Bone marrow (tissue), 2 donors: ENCODE results near the gene COQ10A.
"Not testable (repeated sequence)": the region's sequence is repeated elsewhere in the genome, so short reads cannot be mapped to it uniquely, and the experiment has no call there.

ENCODE experiments used
- DNase-seq, 2 donors: peaks; one replicate each; lab custom pipeline; 2025; lab: John Stamatoyannopoulos, UW

The COQ10A gene

DNA sequence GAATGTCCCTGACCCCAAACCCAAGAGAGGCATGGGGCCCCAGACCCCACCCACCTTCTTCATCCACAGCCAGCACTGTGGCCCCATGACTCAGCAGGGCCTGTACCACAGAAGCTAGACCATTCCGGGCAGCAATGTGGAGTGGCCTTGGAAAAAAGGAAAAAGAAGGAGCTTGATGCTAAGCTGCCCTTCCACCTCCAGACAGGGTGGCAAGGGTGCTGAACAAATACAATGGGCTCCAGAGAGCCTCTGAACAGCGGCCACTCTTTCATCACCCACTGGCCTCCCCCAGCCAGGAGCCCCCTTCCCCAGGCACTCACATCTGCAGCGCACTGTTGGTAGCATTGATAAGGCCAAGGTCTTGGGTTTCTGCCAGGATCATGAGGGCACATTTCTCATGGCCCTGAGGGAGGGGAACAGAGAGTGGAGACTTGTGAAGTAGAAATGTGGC lies 23.0 kb upstream of the COQ10A start:
- DNase-seq: no peak

DNA sequence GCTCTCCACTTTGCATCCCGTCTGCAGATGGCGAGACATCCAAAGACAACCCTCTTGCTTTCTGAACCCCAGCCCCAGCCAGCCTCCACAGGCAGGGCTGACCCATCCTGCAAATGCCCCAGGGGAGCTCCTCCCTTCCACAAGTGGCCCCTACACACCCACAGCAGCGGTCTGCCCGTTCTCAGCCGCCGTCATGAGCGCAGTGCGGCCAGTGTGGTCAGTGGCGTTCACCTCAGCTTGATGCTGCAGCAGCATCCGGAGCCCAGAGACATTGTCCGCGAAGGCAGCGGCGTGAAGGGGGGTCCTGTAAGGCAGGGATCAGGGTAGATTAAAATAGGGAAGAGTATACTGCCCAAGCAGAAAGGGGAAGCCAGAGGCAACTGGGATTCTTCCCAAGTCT lies 22.2 kb upstream of the COQ10A start:
- no peak for DNase-seq

DNA sequence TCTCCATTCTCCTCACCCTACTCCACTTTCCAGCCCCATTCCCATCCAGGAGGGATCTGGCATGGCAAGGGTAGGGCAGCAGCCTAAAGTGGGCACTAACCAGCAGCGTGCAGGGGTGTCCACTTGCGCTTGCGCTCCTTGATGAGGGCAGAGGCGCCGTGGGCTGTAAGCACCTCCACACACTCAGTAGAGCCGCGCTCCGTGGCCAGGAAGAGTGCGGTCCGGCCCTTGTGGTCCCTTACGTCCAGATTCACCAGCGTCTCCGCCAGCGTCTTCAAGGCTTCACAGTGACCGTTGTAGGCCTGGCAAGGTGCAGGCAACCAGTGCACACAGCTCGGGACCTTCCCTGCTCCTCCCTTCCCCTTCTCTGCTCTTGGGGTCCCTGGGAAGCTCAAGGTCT lies 18.8 kb upstream of the COQ10A start:
- DNase-seq: no peak

DNA sequence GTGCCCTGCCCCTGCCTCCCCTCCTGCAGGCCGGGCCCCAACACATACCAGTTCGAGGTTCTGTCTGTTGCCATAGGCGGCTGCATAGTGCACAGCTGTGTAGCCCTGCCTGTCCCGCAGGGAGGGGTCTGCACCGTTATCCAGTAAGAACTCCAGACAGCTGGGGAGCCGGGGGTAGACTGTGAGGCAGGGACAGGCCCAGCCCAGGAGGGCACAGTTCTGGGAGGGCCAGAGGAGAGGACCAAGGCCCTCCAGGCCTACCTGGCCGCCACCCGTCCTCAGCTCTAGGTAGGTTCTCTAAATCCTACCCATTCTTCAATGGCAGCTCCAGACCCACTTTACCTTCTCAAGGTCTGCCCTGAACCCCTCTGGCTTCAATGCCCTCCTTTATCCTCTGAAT lies 18.0 kb upstream of the COQ10A start:
- DNase-seq: no peak

DNA sequence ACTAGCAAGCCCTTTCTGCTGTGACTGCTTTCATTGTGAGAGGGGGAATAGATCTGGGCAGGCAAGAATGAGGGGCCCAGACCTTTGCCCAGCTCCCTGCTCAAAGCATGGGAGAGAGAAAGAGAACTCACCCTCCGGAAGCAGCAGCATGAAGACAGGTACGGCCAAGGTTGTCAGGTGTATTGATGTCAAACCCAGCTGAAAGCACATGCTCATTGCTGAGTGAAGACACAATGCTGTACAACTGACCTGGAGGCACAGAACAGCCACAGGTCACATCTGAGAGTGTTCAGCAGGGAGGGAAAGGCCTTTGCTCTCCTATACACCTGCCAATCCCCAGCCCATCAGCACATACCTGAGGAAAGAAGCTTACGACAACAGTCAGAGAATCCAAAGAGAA lies 14.1 kb upstream of the COQ10A start:
- DNase-seq: no peak

DNA sequence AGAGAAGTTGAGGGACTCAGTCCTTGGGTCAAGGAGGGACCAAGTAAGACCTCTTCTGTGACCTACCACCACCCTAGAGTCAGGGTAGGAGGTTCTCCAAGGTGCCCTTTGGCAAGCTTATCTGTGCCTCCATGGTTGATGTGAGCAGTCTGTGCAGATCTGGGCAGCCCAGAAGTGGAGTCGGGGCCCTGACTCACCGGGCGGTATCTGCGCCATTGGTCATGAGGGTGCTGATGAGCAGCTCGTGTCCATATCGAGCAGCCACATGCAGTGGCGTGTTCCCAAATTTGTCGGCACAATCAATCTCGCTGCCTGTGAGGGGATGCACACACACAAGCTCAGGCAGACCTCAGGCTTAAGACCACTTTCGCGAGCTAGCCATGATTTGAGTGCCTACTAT lies 13.7 kb upstream of the COQ10A start:
- DNase-seq: no peak

DNA sequence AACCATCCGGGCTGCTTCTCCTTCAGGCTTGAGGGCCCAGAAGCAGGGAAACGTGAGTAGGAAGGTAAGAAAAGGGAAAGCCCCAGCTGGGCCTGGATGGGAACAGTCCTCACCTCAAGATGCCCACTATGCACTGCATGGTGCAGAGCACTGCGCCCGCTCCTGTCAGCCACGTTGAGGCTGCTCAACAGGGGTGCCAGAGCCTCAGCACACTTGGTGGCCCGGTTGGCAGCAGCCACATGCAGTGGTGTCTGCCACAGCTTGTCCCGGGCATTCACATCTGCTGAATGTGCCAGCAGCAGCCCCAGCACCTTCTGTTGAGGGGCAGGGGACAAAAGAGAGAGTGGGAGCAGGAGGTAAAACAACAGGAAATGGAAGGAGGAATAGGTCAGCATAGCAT lies 11.1 kb upstream of the COQ10A start:
- no peak for DNase-seq

DNA sequence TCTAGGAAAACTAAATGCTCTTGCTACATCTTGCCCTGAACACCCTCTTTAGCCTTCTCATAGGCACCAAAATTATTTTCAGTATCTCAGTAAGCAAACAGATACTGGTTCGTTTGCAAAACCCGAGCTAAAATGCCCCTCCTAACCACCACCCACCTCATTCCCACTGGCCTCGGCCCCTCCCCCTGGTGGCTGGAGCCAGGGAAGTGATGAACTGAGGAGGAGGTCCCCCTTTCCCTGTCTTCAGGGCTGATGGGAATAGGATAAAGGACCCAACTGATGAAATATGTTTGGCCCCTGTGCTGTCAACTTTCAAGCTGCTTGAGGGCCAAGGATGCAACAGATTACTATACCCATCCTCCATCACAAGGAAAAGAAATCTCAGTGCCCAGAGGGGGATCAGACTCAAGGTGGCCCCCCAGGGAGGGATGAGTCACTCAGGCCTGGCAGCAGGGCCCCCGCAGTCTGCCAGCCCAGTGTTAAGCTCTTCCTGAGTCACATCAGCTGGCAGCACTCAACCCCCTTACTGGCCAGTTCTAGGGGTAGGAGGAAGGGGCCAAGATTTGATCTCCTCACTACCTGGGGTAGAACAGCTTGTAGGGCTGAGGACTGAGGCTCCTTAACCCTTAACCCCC lies 10.3 kb upstream of the COQ10A start:
- DNase-seq: no peak

DNA sequence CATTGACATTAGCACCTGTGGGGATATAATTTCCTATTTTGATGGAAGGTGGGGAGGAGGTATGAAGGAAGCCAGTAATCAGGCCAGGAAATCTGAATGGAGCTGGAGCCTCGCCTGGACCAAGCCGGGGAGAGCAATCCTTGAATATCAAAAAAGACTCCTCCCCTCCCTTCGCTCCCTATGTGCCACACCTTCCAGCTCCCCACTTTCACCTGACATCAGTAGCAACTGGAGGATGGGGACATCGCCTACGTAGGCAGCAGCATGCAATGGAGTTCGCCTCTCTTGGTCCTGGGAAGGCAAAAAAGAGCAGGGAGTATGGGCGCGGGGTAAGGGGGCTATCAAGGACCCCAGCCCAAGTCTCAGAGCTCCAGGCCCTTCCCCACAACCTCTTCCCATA lies 9.7 kb upstream of the COQ10A start:
- DNase-seq: no peak

DNA sequence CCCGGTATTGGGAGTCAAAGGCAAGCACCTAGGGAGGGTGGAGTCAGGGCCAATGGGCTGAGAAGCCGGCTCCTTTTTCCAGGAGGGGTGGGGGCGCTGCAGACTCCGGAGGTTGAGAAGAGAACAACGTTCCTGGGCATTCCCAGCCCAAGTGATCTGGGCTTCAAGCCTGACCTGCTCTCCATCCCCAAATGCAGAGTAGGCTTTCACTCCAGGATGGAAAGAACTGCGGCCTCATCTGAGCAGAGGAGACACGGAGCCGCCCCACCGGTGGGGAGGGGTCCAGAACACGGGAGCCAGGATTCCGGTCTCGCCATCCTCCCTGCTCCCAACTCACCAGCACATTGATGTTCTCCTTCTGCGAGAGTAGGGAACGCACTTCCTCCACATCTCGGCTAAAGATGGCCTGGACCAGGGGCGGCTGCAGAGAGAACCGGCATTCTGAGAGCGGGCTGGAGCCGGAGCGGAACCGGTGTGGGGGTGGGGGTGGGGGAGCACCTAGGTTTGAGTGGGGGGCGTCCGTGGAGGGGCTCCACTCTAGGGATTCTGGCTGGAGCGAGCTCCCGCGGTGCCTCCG lies 9.2 kb upstream of the COQ10A start:
- no peak for DNase-seq

DNA sequence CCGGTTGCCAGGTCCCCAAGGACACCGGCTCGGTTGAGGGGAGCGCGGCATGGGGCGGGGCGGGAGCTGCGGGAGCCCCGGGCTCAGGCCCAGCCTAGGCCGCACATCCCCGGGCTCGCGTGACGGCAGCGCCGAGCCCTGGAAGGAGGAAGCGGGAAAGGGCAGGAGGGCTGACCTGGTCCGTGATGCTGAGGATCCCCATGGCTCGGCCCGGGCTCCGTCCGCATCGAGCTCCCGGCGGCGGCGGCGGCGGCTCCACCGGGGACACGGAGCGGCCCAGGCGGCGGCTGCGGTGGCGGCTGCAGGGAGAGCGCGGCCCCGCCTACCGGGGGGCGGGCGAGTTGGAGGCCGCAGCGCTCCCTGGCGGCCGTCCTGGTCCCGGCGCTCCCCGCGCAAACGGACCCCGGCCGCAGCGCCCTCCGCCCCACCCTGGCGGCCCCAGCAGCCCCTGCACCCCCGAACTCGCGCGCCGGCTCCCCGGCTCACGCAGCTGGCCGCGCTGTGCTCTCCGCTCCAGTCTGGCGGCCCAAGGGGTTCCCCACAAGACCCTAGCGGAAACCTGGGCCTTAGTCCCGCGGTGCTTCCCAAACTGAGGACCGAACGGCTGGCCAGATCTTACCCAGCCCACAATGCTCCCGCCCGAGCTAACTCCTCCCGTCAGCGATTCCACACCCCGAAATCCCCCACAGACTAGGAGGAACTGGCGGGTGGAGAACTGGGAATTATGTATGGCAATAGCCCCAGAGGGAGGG lies 8.5 kb upstream of the COQ10A start, which contains the start of gene ANKRD52:
Gene ANKRD52 (minus strand): TSS at position 317 of the 752 bp plus-strand sequence. CDS start 115 bp downstream, at position 202.
- DNase-seq: peak; percentile 66 to 82

DNA sequence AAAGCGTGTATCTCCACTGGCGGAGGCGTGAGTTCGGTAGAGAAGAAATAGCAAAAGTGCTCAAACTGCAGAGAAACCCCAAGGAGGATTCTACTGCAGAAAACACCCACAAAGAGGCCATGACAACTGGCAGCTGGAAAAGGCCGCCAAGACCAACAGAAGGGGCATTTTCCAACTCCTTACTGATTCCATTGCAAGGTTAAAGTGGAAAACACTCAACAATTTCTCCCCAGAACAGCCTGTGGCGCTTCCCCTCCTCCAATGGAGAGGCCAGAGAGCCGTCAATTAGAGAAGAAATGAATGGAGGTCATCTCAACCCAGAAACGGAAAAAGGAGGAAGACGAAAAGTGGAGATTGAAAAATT lies 7.9 kb upstream of the COQ10A start:
- no peak for DNase-seq

DNA sequence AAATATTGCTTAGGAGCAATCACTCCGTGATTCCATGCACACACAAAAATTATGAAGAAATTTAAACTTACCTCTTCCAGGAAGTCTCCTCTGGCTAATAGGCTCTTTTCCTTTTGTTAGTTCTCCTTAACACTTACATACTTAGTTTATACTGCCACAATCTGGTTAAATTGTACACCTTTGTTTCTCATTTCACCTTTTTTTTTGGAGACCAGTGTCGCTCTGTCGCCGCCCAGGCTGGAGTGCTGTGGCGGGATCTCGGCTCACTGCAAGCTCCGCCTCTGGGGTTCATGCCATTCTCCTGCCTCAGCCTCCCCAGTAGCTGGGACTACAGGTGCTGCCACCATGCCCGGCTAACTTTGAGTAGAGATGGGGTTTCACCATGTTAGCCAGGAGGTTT lies 6.4 kb upstream of the COQ10A start:
- no peak for DNase-seq

DNA sequence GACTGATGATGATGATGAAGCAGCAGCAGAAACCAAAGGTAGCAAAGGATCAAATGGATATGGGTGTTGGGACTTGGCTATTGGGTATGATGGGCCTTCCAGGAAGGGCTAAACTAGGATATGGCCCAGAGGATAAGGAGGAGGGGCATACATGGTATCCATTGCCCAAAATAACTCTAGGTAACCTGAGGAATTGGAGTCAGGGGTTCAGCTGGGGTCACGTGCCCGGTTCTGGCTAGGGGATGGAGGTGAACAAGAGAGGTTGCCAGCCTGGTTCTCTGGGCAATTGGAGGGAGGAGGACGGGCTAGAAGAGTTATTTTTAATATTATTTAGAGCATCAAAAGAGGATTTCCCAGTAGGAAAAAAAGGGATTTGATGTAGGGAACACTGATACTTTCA lies 5.8 kb upstream of the COQ10A start:
- DNase-seq: no peak

DNA sequence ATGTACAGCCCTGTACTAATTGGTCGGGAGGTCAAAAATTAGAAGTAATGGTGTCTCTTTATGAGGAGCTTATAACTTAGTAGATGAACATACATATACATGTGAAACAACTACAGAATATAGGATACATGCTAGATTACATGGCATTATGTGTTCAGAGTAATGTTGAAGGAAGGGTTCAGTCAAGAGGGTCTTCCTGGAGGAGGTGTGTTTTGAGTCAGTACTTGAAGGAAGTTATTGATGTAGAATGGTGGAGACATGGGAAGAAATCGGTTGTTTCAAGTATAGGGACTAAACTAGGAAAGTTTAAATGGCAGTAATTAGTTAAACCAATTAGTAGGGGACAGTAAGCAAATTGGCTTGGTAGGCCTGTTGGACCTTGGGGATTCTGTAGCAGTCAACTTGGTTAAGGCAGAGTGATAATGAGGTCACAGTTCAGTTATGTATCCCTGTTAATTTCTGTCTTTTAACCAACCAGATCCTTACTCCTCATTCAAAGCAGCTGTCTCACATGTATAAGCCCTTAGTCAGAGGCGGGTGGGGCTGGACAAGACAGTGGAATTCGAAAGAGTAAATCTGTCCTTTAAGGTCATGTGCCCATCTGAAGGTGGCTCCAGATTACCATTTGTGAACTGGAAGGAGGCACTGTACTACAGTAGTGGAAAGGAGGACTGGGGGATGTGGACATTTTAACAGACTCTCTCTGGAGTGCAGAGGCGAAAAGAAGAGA lies 5.1 kb upstream of the COQ10A start:
- DNase-seq: no peak

DNA sequence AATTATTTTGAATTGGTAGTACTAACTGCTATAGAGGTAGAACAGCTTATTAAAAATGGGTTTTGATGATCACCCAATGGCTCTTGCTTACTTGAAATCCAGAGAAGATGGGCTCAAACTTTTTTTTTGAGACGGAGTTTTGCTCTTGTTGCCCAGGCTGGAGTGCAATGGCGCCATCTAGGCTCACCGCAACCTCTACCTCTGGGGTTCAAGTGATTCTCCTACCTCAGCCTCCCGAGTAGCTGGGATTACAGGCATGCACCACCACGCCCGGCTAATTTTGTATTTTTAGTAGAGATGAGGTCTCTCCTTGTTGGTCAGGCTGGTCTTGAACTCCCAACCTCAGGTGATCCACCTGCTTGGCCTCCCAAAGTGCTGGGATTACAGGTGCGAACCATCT lies 3.8 kb upstream of the COQ10A start:
- DNase-seq: not testable (repeated sequence)

DNA sequence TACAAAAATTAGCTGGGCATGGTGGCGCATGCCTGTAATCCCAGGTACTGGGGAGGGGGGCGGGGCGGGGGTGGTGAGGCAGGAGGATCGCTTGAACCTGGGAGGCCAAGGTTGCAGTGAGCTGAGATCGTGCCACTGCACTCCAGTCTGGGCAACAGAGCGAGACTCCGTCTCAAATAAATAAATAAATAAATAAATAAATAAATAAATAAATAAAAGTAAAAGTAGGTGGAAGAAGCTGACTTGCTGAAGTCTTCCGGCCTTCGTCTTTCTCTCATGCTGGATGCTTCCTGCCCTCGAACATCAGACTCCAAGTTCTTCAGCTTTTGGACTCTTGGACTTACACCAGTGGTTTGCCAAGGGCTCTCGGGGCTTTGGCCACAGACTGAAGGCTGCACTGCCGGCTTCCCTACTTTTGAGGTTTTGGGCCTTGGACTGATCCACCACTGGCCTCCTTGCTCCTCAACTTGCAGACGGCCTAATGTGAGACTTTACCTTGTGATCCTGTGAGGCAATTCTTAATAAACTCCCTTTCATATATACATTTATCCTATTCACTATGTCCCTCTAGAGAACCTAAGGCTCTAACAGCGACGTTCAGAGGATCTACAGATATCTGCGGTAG lies 562 bp upstream of the COQ10A start:
- DNase-seq: not testable (repeated sequence)

DNA sequence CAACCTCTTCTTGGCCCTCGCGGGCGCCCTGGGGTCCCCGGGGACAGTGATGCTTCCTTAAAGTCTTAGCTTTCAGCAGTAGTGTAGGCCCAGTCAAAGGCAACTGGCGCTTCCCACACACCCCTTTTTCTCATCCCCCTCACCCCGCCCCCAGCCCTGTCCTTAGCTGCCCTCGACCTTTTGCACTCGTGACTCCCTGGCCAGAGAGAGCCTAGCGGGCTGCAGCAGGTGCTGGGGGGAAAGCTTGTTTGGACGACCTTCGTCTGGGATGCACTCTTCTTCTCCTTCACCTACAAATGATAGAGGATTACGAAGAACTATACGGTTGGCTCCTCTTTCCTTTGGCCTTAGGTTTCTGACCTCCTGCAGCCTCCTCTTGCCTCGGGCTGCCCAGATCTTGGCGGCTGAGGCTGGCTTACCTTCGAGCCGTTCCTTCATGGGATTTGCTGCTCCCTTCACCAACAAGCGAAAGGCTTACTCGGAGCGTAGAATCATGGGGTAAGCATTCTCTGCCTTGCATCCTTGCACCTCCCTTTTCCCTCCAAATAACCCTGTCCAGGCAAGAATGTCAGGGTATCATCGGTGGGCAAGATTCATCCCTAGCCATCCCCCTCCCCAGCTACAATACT lies 815 bp downstream of the COQ10A start:
- no peak for DNase-seq

DNA sequence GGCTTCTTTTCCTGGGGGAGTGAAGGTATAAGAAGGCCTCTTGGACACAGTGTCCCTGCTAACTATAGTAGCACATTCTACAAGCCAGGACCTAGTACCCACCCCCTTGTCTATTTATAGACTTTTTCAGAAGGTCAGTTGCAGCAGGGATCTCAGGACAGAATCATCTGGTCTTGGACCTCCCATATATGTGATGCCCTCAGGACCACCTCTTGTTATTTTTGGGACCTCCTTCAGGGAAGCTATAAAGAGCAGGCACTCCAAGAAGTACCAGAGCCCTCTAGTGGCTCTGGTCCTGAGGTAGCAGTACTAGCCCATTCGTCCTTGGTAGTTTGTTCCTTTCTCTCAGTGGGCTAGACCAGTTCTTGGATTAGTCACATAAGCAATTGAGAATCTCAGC lies 4.3 kb downstream of the COQ10A start:
- peak in 1 of 2 donors; percentile 24 for DNase-seq

DNA sequence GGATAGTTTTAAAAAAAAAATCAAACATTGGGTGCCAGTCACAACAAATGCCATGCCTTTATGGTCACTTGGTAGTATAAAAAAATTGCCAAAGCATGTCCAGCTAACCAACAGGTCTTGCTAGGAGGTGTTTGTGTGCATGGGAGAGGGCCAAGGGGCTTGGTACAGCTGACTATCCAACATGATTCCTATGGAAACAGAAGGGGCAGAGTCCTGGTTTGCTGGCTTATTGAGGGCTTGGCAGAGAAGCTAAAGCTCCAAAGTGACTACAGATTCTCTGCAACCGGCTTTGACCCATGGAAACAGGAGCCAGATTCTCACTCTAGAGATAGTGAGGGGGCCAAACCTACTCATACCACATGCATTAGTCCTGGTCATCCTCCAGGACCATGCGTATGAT lies 5.7 kb downstream of the COQ10A start:
- not testable (repeated sequence) for DNase-seq

DNA sequence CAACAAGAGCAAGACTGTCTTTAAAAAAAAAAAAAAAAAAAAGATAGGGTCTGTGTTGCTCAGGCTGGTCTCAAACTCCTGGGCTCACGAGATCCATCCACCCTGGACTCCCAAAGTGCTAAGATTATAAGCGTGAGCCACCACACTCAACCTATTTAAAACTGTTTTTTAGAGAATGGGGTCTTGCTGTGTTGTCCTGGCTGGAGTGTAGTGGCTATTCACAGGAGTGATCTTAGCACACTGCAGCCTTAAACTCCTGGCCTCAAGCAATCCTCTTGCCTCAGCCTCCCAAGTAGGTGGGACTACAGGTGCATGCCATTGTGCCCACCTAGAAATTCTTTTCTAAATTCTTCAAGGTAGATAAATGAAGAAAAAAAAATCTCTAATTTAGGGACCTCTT lies 7.6 kb downstream of the COQ10A start:
- no peak for DNase-seq

DNA sequence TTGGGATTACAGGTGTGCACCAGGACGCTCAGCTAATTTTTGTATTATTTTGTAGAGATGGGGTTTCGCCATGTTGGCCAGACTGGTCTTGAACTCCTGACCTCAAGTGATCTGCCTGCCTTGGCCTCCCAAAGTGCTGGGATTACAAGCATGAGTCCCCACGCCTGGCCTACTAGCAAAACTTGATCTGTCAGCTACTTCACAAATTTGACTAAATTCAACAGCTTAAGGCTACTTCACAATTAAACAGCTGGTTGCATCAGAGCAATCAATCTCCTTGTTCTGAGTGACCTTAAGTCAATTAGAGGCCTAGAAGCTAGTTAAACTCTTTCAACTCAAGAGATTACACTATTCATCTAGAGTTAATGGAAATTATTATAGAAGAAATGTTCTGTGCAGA lies 12.2 kb downstream of the COQ10A start:
- DNase-seq: no peak
